Fibroblast of the aortic adventitia (primary cell): ENCODE measurements around the gene SH3GL3. TPM values are rescaled to one million over a fixed set of nuclear protein-coding genes. Genes with fewer than 3 reads are reported as not detected.

ENCODE experiments used
- DNase-seq: peaks from one replicate; pipeline ENCODE4 v3.0.0-alpha.2; 2010; ENCODE audit warnings: low read depth
- H3K4me3 ChIP-seq: 2 replicates; pipeline ENCODE4 v1.5.1; 2011; ENCODE audit warnings: low read depth, mild to moderate bottlenecking, control low read depth, low read length, moderate library complexity
- CTCF ChIP-seq: IDR thresholded peaks from 2 replicates; pipeline ENCODE4 v1.5.1; 2011; ENCODE audit warnings: mild to moderate bottlenecking, low read length, control low read depth, inconsistent platforms; ENCODE audit not compliant: insufficient read depth
- total RNA-seq: library from RNA; depleted of rRNA; stranded (reverse); fragments of >200 nt; gene quantifications from 2 replicates; pipeline ENCODE4 v1.2.3, GENCODE V29; 2012; ENCODE audit warnings: low replicate concordance

The SH3GL3 gene
- total RNA-seq, 1 donor, result 0.09 TPM

- no peak for DNase-seq
- TF ChIP-seq CTCF, result no peak
- H3K4me3 ChIP-seq, result no peak overlapping the region
Observed at GRCh38 chr15:83567318-83567717, 120.2 kb downstream of the SH3GL3 start.

GRCh38 chr15:83569341-83569740 lies 122.2 kb downstream of the SH3GL3 start:
- no peak overlapping the region for H3K4me3 ChIP-seq
- no peak for TF ChIP-seq CTCF

GRCh38 chr15:83570756-83571155 lies 123.6 kb downstream of the SH3GL3 start:
- H3K4me3 ChIP-seq, result no peak overlapping the region
- no peak for DNase-seq
- TF ChIP-seq CTCF, result no peak

More at GRCh38 chr15:83569341-83569740, 122.2 kb downstream of the SH3GL3 start:
- DNase-seq, result no peak

GRCh38 chr15:83571820-83572707 lies 124.9 kb downstream of the SH3GL3 start:
- peak; percentile 74 for TF ChIP-seq CTCF
- no peak overlapping the region for H3K4me3 ChIP-seq
- DNase-seq, result peak; percentile 47

- DNase-seq, result no peak
- no peak overlapping the region for H3K4me3 ChIP-seq
- no peak for TF ChIP-seq CTCF
Observed at GRCh38 chr15:83574345-83574744, 127.2 kb downstream of the SH3GL3 start.

GRCh38 chr15:83578691-83579090 lies 131.6 kb downstream of the SH3GL3 start:
- TF ChIP-seq CTCF, result no peak
- no peak overlapping the region for H3K4me3 ChIP-seq
- no peak for DNase-seq
